HepG2 (cell line): ENCODE data around the gene COQ9. TPM values are rescaled to one million over a fixed set of nuclear protein-coding genes. Genes with fewer than 3 reads are reported as not detected.

Experiments
- ATF1 ChIP-seq: IDR thresholded peaks from 2 replicates; pipeline ENCODE4 v1.6.1; 2016; ENCODE audit warnings: mild to moderate bottlenecking, control low read depth
- CEBPG ChIP-seq: IDR thresholded peaks from 2 replicates; pipeline ENCODE4 v1.6.1; 2016
- GLI4 ChIP-seq: sonication (generic); formaldehyde crosslinking; IDR thresholded peaks from 2 replicates; pipeline ENCODE4 v1.5.1; 2020; ENCODE audit warnings: missing genetic modification reagents, mild to moderate bottlenecking, moderate library complexity, borderline replicate concordance
- GPBP1L1 ChIP-seq: sonication (generic); formaldehyde crosslinking; IDR thresholded peaks from 2 replicates; pipeline ENCODE4 v1.5.0; 2020; ENCODE audit warnings: mild to moderate bottlenecking, missing genetic modification reagents
- HHEX ChIP-seq: IDR thresholded peaks from 2 replicates; pipeline ENCODE4 v1.6.1; 2016; ENCODE audit warnings: control low read depth
- KLF11 ChIP-seq: IDR thresholded peaks from 2 replicates; pipeline ENCODE4 v1.6.1; 2016; ENCODE audit warnings: missing compliant biosample characterization
- MAFK ChIP-seq, 2 experiments: IDR thresholded peaks in 1 of 2; conservative IDR thresholded peaks in 1 of 2; 2 replicates each; pipeline ENCODE4 v1.6.1; 2011; ENCODE audit warnings: improper control_type of control experiment in 2 of 2, low read length in 2 of 2
- SMYD3 ChIP-seq: sonication (generic); formaldehyde crosslinking; IDR thresholded peaks from 2 replicates; pipeline ENCODE4 v1.8.1; 2023; ENCODE audit warnings: mild to moderate bottlenecking, missing genetic modification reagents
- SNAPC5 ChIP-seq: sonication (generic); formaldehyde crosslinking; IDR thresholded peaks from 2 replicates; pipeline ENCODE4 v1.8.1; 2023; ENCODE audit warnings: mild to moderate bottlenecking, missing genetic modification reagents, borderline replicate concordance
- SOX5 ChIP-seq: IDR thresholded peaks from 2 replicates; pipeline ENCODE4 v1.6.1; 2016; ENCODE audit warnings: borderline replicate concordance
- TBX3 ChIP-seq: fragments of 450-650 bp; IDR thresholded peaks from 2 replicates; pipeline ENCODE4 v1.6.1; 2017; ENCODE audit warnings: antibody characterized with exemption, mild to moderate bottlenecking, inconsistent platforms, borderline replicate concordance
- THAP11 ChIP-seq: IDR thresholded peaks from 2 replicates; pipeline ENCODE4 v1.6.1; 2016; ENCODE audit warnings: missing biosample characterization, missing genetic modification reagents
- ZMYM3 ChIP-seq: sonication (generic); formaldehyde crosslinking; IDR thresholded peaks from 2 replicates; pipeline ENCODE4 v1.5.1; 2020; ENCODE audit warnings: mild to moderate bottlenecking, missing genetic modification reagents
- ZNF17 ChIP-seq: sonication (generic); formaldehyde crosslinking; IDR thresholded peaks from 2 replicates; pipeline ENCODE4 v1.5.0; 2020; ENCODE audit warnings: mild to moderate bottlenecking, missing genetic modification reagents
- ZNF260 ChIP-seq: sonication (generic); formaldehyde crosslinking; IDR thresholded peaks from 2 replicates; pipeline ENCODE4 v1.4.0; 2020; ENCODE audit warnings: missing genetic modification reagents, low read depth, mild to moderate bottlenecking, borderline replicate concordance
- ZNF329 ChIP-seq: sonication (generic); formaldehyde crosslinking; IDR thresholded peaks from 2 replicates; pipeline ENCODE4 v1.9.0; 2021; ENCODE audit warnings: low read depth, mild to moderate bottlenecking, missing genetic modification reagents
- ZNF430 ChIP-seq: sonication (generic); formaldehyde crosslinking; IDR thresholded peaks from 2 replicates; pipeline ENCODE4 v1.9.0; 2021; ENCODE audit warnings: mild to moderate bottlenecking, missing genetic modification reagents
- ZNF446 ChIP-seq: sonication (generic); formaldehyde crosslinking; IDR thresholded peaks from 2 replicates; pipeline ENCODE4 v1.5.0; 2020; ENCODE audit warnings: mild to moderate bottlenecking, missing genetic modification reagents
- ZNF503 ChIP-seq: sonication (generic); formaldehyde crosslinking; IDR thresholded peaks from 2 replicates; pipeline ENCODE4 v1.4.0; 2020; ENCODE audit warnings: missing genetic modification reagents
- ZNF574 ChIP-seq: sonication (generic); formaldehyde crosslinking; IDR thresholded peaks from 2 replicates; pipeline ENCODE4 v1.4.0; 2020; ENCODE audit warnings: missing genetic modification reagents
- ZNF724P ChIP-seq: sonication (generic); formaldehyde crosslinking; IDR thresholded peaks from 2 replicates; pipeline ENCODE4 v1.8.0; 2022; ENCODE audit warnings: missing genetic modification reagents, borderline replicate concordance
- ZNF737 ChIP-seq: sonication (generic); formaldehyde crosslinking; IDR thresholded peaks from 2 replicates; pipeline ENCODE4 v1.5.0; 2020; ENCODE audit warnings: missing genetic modification reagents, mild to moderate bottlenecking, borderline replicate concordance
- ZNF768 ChIP-seq: sonication (generic); formaldehyde crosslinking; IDR thresholded peaks from 2 replicates; pipeline ENCODE4 v1.4.0; 2020; ENCODE audit warnings: missing genetic modification reagents
- ZNF788 ChIP-seq: sonication (generic); formaldehyde crosslinking; IDR thresholded peaks from 2 replicates; pipeline ENCODE4 v1.5.0; 2020; ENCODE audit warnings: mild to moderate bottlenecking, missing genetic modification reagents, borderline replicate concordance
- ZNF839 ChIP-seq: sonication (generic); formaldehyde crosslinking; IDR thresholded peaks from 2 replicates; pipeline ENCODE4 v1.4.0; 2020; ENCODE audit warnings: missing genetic modification reagents, mild to moderate bottlenecking, borderline replicate concordance
- ZZZ3 ChIP-seq: sonication (generic); formaldehyde crosslinking; IDR thresholded peaks from 2 replicates; pipeline ENCODE4 v1.4.0; 2020; ENCODE audit warnings: missing genetic modification reagents, mild to moderate bottlenecking, borderline replicate concordance
- polyA plus RNA-seq, 8 experiments: library from polyadenylated mRNA; depleted of rRNA in 3 of 8; stranded (reverse) in 7 of 8; unstranded in 1 of 8; fragments of >200 nt; fragmentation: Illumina TruSeq in 4 of 8; extraction: Trizol in 4 of 8; gene quantifications; 2 replicates each; pipeline versions ENCODE4 v1.2.1 to v1.2.3, GENCODE V29; 2011 to 2016; ENCODE audit warnings: low read depth in 4 of 8, missing spikeins in 1 of 8, mixed read lengths in 1 of 8; ENCODE audit not compliant: insufficient read depth in 1 of 8
- total RNA-seq, 5 experiments: library from RNA; depleted of rRNA; stranded (reverse); fragments of >200 nt; fragmentation: Illumina TruSeq; extraction: Trizol; gene quantifications; 2 replicates each; pipeline ENCODE4 v1.2.3, GENCODE V29; 2016; ENCODE audit warnings: low read depth in 1 of 5

Gene COQ9
- total and polyA plus RNA-seq, 2 of the 13 experiments (the other 11 are each of a cell fraction or from before 2014, with no cell fraction given) = 57.5 to 108 TPM

- TF ChIP-seq GPBP1L1 (CRISPR knock-in tag) (no peak), GLI4 (CRISPR knock-in tag) (no peak), ZNF839 (CRISPR knock-in tag) (0 out of 2 replicates have a peak, but pooled peaks have one; percentile 49), ATF1 (no peak), SMYD3 (CRISPR knock-in tag) (no peak), ZNF17 (no peak), KLF11 (CRISPR knock-in tag) (no peak), THAP11 (CRISPR knock-in tag) (no peak), ZNF260 (no peak), SOX5 (CRISPR knock-in tag) (no peak), ZNF788 (no peak), ZNF768 (CRISPR knock-in tag) (peak; percentile 83), ZNF574 (CRISPR knock-in tag) (no peak), ZNF737 (CRISPR knock-in tag) (no peak), SNAPC5 (0 out of 2 replicates have a peak, but pooled peaks have one; percentile 13), ZNF329 (CRISPR knock-in tag) (no peak), ZNF430 (CRISPR knock-in tag) (no peak), ZMYM3 (CRISPR knock-in tag) (peak; percentile 52; the same call in 1 of the 2 replicates), CEBPG (CRISPR knock-in tag) (no peak), ZNF724P (CRISPR knock-in tag) (no peak), ZNF446 (no peak), MAFK (conservative IDR thresholded peaks at IDR 0.05 in 1 of 2, IDR thresholded peaks at IDR 0.05 in 1 of 2; ENCODE audit: low read length in 2 of 2) (no peak), TBX3 (no peak), ZNF503 (no peak), ZZZ3 (no peak), HHEX (CRISPR knock-in tag) (no peak)
These were observed 62.1 kb downstream of the COQ9 start (continued) for GRCh38 chr16:57509231-57509923.
